ENCODE data around the gene NDNF. TPM values are rescaled to one million over a fixed set of nuclear protein-coding genes. Genes with fewer than 3 reads are reported as not detected.

NDNF gene
- total and polyA plus RNA-seq, 4 donors, result 24.3 to 130 (median 43.9) TPM

GRCh38 chr4:121007660-121008059, 64.7 kb downstream of the NDNF start:
- no peak for DNase-seq (ENCODE audit: low read depth in 4 of 6, low spot score in 6 of 6)
- WGBS (ENCODE audit: insufficient coverage), result no CpG with 5 or more reads among the region's 1 CpG
- peaks cover 2% of the 10 kb centered on the region for H3K9me3 ChIP-seq (ENCODE audit: control insufficient read depth, insufficient read depth, low read length)

GRCh38 chr4:121003863-121004262, 68.5 kb downstream of the NDNF start:
- WGBS (ENCODE audit: insufficient coverage), result 72% methylated on average over 2 of the region's 4 CpGs
- DNase-seq (ENCODE audit: low read depth in 4 of 6, low spot score in 6 of 6), result no peak
- Histone ChIP-seq H3K27ac (ENCODE audit: low read depth, low read length) (no peak overlapping the region), H3K9me3 (ENCODE audit: control insufficient read depth, insufficient read depth, low read length) (peaks cover 2% of the 10 kb centered on the region), H3K4me3 (ENCODE audit: low read depth, low read length) (no peak overlapping the region), H3K27me3 (ENCODE audit: control insufficient read depth, insufficient read depth, low read length) (no peaks in the 10 kb centered on the region), H3K4me1 (ENCODE audit: control insufficient read depth, insufficient read depth, low read length) (no peaks in the 10 kb centered on the region), H3K36me3 (ENCODE audit: control insufficient read depth, insufficient read depth, low read length) (no peaks in the 10 kb centered on the region)

More at GRCh38 chr4:121007660-121008059, 64.7 kb downstream of the NDNF start:
- H3K4me3 ChIP-seq (ENCODE audit: low read depth, low read length), result no peak overlapping the region
- H3K36me3 ChIP-seq (ENCODE audit: control insufficient read depth, insufficient read depth, low read length), result no peaks in the 10 kb centered on the region
- H3K27ac ChIP-seq (ENCODE audit: low read depth, low read length), result no peak overlapping the region
- no peaks in the 10 kb centered on the region for H3K4me1 ChIP-seq (ENCODE audit: control insufficient read depth, insufficient read depth, low read length)
- no peaks in the 10 kb centered on the region for H3K27me3 ChIP-seq (ENCODE audit: control insufficient read depth, insufficient read depth, low read length)

DNA sequence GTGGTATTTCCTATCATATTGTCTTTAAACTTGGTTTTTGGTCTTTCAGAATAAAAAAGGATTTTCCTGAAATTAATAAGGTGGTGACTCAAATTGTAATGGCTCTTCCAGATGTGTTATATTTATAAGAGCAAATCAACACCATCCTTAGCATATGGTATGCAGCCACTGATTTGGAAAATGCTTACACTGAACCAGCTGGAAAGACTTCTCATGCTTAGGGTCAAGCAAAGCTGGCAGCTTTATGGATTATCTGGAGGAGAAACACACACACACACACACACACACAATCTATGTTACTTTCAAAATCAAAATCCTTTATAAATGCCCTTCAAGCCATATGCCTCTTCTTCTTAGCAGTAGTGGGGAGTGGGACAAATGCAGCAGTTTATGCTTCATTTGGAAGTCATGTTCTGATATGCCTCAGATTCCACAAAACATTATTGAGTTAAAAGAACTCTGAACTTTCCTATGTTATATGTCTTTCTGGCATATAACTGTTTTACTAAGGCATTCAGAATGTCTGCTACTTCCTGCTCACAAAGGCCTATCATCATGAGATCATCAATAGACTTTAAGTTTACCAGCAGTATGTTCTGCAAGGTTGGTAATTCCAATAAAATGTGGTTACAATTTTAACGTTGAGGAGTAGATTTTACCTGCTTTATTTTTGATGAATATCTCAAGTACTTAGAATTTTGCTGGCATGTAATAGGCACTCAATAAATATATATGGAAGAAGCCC, 76.9 kb downstream of the NDNF start:
- Histone ChIP-seq H3K9me3 (ENCODE audit: control insufficient read depth, insufficient read depth, low read length) (no peaks in the 10 kb centered on the region), H3K36me3 (ENCODE audit: control insufficient read depth, insufficient read depth, low read length) (no peaks in the 10 kb centered on the region), H3K27ac (ENCODE audit: low read depth, low read length) (no peak overlapping the region), H3K27me3 (ENCODE audit: control insufficient read depth, insufficient read depth, low read length) (no peaks in the 10 kb centered on the region), H3K4me3 (ENCODE audit: low read depth, low read length) (no peak overlapping the region), H3K4me1 (ENCODE audit: control insufficient read depth, insufficient read depth, low read length) (no peaks in the 10 kb centered on the region)
- DNase-seq (ENCODE audit: low read depth in 4 of 6, low spot score in 6 of 6), result no peak
- WGBS (ENCODE audit: insufficient coverage), result no CpG with 5 or more reads among the region's 1 CpG

- no peak overlapping the region for H3K27ac ChIP-seq (ENCODE audit: low read depth, low read length)
- no CpG with 5 or more reads among the region's 1 CpG for WGBS (ENCODE audit: insufficient coverage)
- no peaks in the 10 kb centered on the region for H3K9me3 ChIP-seq (ENCODE audit: control insufficient read depth, insufficient read depth, low read length)
- no peaks in the 10 kb centered on the region for H3K4me1 ChIP-seq (ENCODE audit: control insufficient read depth, insufficient read depth, low read length)
- no peaks in the 10 kb centered on the region for H3K36me3 ChIP-seq (ENCODE audit: control insufficient read depth, insufficient read depth, low read length)
- DNase-seq (ENCODE audit: low read depth in 4 of 6, low spot score in 6 of 6), result no peak
- H3K4me3 ChIP-seq (ENCODE audit: low read depth, low read length), result no peak overlapping the region
- H3K27me3 ChIP-seq (ENCODE audit: control insufficient read depth, insufficient read depth, low read length), result no peaks in the 10 kb centered on the region
These were observed 77.8 kb downstream of the NDNF start for GRCh38 chr4:120994521-120994920.

- Histone ChIP-seq H3K4me1 (ENCODE audit: control insufficient read depth, insufficient read depth, low read length) (no peaks in the 10 kb centered on the region), H3K27ac (ENCODE audit: low read depth, low read length) (no peak overlapping the region), H3K27me3 (ENCODE audit: control insufficient read depth, insufficient read depth, low read length) (no peaks in the 10 kb centered on the region), H3K9me3 (ENCODE audit: control insufficient read depth, insufficient read depth, low read length) (no peaks in the 10 kb centered on the region), H3K36me3 (ENCODE audit: control insufficient read depth, insufficient read depth, low read length) (no peaks in the 10 kb centered on the region), H3K4me3 (ENCODE audit: low read depth, low read length) (no peak overlapping the region)
- WGBS (ENCODE audit: insufficient coverage), result no CpG with 5 or more reads among the region's 2 CpGs
- DNase-seq (ENCODE audit: low read depth in 4 of 6, low spot score in 6 of 6), result no peak
These were observed 80.5 kb downstream of the NDNF start for GRCh38 chr4:120991885-120992284.

GRCh38 chr4:120990246-120990645, 82.1 kb downstream of the NDNF start:
- no peak overlapping the region for H3K4me3 ChIP-seq (ENCODE audit: low read depth, low read length)
- no peaks in the 10 kb centered on the region for H3K4me1 ChIP-seq (ENCODE audit: control insufficient read depth, insufficient read depth, low read length)
- H3K36me3 ChIP-seq (ENCODE audit: control insufficient read depth, insufficient read depth, low read length), result no peaks in the 10 kb centered on the region
- no peak for DNase-seq (ENCODE audit: low read depth in 4 of 6, low spot score in 6 of 6)
- no peaks in the 10 kb centered on the region for H3K27me3 ChIP-seq (ENCODE audit: control insufficient read depth, insufficient read depth, low read length)
- no peak overlapping the region for H3K27ac ChIP-seq (ENCODE audit: low read depth, low read length)
- WGBS (ENCODE audit: insufficient coverage), result 100% methylated on average over 1 of the region's 2 CpGs
- no peaks in the 10 kb centered on the region for H3K9me3 ChIP-seq (ENCODE audit: control insufficient read depth, insufficient read depth, low read length)

Other genes with a start within 250 kb of the NDNF start
- gene PRDM5, start 149.8 kb downstream of the NDNF start, total RNA-seq, result 10 to 100 TPM; 53.0 to 57.1 TPM
- 10 to 100 TPM; 10.5 to 14.4 TPM for gene PRDM5, start 149.8 kb downstream of the NDNF start, polyA plus RNA-seq (ENCODE audit: insufficient read length in 2 of 2)
- gene TNIP3, start 91.8 kb upstream of the NDNF start, total RNA-seq, result 1 to 10 TPM in 1 of 2 donors, under 1 TPM in 1; 0.39 to 1.1 TPM
- gene TNIP3, start 91.8 kb upstream of the NDNF start, polyA plus RNA-seq (ENCODE audit: insufficient read length in 2 of 2), result 1 to 10 TPM; 1.7 to 2.1 TPM

All from spinal cord (tissue), 10 donors.